Suprapubic skin (tissue), 4 donors: Measurements from ENCODE around the gene TMEM80.

Experiments used
- CTCF ChIP-seq, 2 donors: fragments of 200-600 bp in 1 of 2; fragments of 450-650 bp in 1 of 2; sonication (generic) in 1 of 2; IDR thresholded peaks; one replicate each; pipeline ENCODE4 v1.5.1; 2016 to 2019; ENCODE audit warnings: antibody characterized with exemption in 2 of 2, mild to moderate bottlenecking in 1 of 2, moderate library complexity in 1 of 2
- EP300 ChIP-seq: sonication (generic); formaldehyde crosslinking; IDR thresholded peaks from one replicate; pipeline ENCODE4 v1.6.1; 2017; ENCODE audit warnings: antibody characterized with exemption
- POLR2A ChIP-seq, 2 donors: fragments of 450-650 bp; IDR thresholded peaks; one replicate each; pipeline ENCODE4 v1.6.1; 2017; ENCODE audit warnings: antibody characterized with exemption in 2 of 2, mild to moderate bottlenecking in 2 of 2, moderate library complexity in 2 of 2
- POLR2AphosphoS5 ChIP-seq, 3 donors: sonication (generic); formaldehyde crosslinking; IDR thresholded peaks; one replicate each; pipeline ENCODE4 v1.6.1; 2017; ENCODE audit warnings: antibody characterized with exemption in 3 of 3

GRCh38 chr11:673866-674265 is 21.8 kb upstream of the TMEM80 start:
- TF ChIP-seq CTCF (IDR thresholded peaks at IDR 0.05), result no peak
- TF ChIP-seq POLR2A (IDR thresholded peaks at IDR 0.05), result no peak
- TF ChIP-seq POLR2AphosphoS5 (IDR thresholded peaks at IDR 0.05), result no peak
- TF ChIP-seq EP300, result no peak
